HG02623 (cell line): ENCODE measurements around the gene NIM1K.
A peak's percentile ranks its signal among the peaks of the same experiment; 100 is the strongest.
"Not testable (repeated sequence)": the region's sequence is repeated elsewhere in the genome, so short reads cannot be mapped to it uniquely, and the experiment has no call there.

Experiments used
- ATAC-seq: cut with Tn5 transposase; IDR thresholded peaks from one replicate; pipeline ENCODE4 v1.9.1; 2021; ENCODE audit warnings: moderate library complexity; ENCODE audit not compliant: unreplicated experiment

Gene NIM1K

DNA sequence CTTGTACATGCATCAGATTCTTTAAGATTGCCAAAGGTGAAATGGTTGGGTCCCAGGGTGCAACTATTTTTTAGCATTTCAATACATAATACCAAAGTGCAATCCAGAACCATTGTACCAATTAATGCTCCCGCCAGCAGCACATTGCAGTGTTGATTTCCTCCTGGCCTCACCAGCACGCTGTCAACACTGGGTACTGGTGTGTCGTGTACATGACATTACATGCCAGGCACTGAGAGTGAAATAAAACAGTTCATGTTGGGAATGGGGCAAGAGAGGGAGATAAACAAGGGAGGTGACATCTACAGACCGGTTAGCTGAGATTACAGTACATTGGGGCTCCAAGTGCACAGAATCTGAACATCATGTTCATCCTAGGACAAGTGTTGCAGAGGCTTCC, 83.4 kb downstream of the NIM1K start:
- no peak for ATAC-seq

DNA sequence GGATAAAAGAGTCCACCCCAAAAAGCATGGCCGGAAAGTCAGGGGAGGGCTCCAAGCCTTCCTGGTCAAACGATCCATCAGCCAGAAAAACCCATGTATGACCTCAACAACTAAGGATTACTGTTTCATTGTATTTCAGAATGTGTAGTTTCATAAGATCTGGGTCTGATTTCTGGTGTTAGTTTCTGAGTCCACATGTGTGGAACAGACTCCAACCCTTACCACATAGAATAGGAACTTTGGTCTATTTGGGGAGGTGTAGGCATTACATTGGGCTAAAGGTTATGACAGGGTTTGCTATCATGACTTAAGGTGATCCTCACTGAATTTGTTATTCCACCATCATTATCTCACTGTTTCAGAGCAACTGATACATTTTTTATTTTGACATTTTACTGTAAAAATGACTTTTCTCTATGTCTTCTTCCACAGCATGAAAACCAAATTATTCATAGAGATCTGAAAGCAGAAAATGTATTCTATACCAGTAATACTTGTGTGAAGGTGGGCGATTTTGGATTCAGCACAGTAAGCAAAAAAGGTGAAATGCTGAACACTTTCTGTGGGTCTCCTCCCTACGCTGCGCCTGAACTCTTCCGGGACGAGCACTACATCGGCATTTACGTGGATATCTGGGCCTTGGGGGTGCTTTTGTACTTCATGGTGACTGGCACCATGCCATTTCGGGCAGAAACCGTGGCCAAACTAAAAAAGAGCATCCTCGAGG, 87.7 kb downstream of the NIM1K start:
- ATAC-seq, result no peak

DNA sequence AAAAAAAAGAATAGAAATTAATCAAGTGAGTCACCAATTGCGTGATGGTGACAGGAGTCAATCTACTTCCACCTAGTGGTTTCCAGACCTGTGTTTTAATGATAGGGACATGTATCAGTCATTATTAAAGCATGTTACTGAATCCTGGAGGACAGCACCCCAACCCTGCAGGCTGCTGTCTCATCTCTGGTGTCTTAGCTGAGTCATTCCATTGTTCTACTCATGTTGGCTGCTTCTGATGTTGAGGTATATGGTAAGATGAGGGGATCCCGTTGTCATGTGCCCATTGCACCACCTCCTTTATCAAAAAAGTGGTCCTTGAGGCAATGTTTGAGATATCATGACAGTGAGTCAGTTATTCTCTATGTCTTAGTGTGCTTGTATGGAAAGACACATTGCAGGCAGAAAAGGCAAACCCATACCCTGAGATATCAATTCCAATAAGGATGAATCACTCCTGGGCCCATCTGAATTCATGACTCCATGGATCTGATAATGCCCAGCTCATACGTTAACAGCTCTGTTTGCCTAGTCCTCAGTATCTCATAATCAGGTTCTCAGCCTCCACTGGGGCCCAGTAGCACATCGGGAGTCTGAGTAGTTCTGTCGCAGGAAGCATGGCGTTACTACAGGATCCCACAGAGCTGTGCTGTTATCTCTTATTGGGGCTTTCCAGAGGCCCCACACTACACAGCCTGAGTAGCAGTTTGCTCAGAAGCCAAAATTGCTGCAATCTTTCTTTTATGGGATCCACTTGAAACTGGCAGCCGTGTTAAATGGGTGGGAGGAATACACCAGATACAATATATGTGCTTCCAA, 90.0 kb downstream of the NIM1K start:
- no peak for ATAC-seq

DNA sequence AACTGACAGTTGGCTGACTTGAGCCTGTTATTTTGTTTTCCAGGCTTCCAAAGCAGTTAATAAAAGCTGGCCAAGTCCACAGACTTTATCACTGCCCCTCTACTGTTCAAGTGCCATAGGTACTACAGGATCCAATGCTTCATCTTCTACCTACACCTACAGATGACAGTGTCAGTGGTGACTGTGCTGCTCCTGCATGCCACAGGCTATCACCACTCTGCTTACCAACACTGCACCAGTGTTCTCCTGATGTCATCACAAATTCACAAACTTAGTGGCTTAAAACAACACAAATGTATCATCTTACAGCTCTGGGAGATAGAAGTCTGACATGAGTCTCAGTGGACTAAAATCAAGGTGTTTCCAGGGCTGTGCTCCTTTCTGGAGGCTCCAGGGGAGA, 94.6 kb downstream of the NIM1K start:
- no peak for ATAC-seq

DNA sequence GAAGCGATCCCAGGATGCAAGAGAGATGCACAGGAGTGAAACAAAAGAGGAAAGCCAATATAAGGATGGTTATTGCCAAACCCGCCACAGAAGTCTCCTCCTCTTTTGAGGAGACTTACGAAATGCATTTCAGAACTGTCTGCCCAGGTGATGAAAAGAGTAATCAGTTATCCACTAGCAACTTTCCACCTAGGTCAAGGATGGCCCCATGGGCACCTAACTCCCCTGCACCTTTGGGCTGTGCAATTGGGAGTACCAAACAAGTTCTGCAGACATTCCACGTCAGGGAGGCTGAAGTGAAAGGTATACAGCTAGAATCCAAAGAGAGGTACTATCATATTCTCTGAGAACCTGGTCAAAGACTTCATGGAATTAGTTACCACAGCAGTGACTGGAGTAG, 95.5 kb downstream of the NIM1K start:
- ATAC-seq, result no peak

DNA sequence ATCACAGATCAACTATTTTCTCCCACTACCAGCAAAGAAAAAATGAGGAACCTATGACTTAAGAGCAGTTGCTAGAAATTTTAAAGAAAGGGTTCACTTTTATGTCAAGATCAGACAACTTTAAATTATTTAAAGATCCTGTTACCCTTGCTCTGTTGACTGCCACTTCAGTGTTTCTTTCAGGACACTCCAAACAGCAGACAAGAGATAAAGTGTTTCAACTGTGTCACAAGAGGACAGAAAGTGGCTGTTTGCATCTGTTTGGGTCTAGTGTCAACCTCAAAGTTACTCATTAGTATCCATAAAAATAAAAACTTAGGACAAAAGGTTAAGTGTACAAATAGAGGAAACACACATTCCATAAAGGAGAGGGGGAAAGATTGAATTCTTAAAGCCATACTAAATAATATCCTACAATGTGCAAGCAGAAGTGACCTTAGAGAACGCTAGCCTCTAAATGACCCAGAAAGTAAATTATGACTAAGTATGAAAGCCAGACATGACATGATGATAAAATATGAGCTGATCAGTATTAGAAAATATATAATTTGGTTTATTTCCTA, 96.3 kb downstream of the NIM1K start:
- no peak for ATAC-seq

DNA sequence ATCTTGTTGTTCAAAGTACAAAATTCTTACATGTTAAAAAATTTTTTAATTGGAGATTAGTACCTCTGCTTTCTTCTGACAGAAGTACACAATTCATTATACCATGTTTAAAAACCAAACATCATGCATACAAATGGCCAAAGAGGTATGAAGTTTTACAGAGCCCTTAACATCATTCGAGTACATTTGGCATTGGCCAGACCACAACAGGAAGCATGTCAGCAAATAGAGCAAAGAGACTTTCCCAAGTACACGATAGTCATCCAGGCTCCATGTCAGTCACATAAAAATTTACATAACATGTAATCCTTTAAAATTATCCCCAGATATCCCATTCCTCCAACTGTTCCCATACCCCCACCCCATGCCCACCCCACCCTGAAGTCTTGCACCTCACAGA, 98.7 kb downstream of the NIM1K start:
- ATAC-seq, result no peak

DNA sequence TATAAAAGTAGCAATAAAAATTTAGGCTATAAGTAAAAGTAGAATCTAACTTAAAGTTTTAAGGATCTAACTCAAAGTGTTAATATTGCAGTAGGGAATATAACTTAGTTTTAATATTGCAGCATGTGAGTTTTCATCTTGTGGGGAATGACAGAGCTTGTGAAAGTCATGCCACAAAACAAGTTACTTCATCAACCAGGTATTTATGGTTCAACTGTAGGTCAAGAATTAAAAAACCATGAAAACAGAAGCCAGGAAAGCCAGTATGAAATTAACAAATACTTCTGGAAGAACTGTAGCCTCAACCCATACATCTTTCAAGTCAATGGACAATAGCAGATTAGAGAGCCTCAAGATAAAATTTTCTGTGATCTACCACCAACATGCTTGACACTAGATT, 102.2 kb downstream of the NIM1K start:
- no peak for ATAC-seq

DNA sequence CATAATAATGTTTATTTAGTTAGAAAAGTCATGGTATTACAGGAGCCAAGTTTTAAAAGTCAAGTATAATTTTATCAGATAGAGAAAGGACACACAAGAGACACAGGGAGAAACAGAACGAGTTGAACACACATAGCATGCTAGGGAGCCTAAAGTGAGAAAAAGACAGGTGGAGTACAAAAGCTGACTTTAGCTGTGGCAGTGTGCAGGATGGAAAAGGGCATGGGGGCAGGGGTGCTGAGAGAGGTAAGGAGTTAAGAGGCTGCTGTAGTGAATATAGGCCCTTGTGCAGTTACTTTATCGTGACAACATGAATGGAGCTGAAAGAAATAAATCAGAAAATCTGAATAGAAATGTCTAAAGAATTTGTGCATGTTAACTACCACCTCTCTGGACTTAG, 103.2 kb downstream of the NIM1K start:
- no peak for ATAC-seq

DNA sequence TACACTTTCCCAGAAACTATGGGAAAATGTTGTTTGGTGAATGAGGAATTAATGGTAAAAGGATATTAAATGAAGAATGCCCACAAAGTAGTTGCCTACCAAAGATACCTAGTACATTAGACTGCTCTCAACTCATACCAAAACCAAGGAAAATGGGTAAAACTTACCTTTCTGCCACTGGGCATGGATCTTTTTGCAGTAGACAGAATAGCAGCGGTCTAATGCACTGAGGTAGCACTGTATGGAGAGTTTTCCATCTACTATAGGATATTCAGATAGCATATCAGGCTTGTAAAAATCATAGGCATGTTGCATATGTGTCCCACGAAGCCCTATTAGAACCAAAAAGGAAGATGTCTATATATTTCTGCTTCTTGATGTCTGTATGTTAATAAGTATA, 104.8 kb downstream of the NIM1K start:
- no peak for ATAC-seq

DNA sequence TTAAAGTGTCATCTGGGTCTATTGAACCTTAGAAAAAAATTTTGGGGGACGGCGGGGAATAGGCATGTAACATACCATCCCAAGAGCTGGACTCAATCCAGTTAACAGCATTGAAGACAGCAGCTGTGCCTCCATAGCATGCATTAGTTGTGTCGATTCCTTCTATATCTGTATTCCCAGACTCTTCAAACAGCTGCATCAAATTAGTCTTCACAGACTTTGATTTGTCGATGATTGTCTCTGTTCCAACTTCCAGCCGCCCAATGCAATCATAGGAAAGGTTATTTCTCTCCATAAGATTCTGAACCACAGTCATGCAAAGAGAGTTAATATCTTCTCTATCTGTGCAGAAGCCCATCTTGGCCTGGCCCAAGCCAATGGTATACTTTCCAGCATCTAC, 106.4 kb downstream of the NIM1K start:
- ATAC-seq, result no peak

DNA sequence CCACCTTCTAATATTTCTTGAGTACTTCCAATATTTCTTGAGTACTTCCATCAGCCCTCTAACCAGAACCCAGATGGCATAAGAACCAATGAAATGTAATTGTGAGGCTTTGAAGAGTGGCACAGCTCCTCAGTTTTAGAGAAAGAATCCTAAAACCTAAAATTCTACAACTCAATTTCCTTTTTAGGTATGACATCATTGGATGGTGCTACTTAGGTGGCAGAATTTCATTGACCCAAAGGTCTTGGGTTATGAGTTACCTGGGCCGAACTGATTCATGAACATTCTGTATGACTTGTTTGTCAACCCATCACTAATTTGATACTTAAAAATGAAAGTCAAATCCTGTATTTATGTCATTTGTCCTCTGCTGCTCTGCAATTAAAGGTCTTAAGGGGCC, 108.1 kb downstream of the NIM1K start:
- ATAC-seq, result no peak

DNA sequence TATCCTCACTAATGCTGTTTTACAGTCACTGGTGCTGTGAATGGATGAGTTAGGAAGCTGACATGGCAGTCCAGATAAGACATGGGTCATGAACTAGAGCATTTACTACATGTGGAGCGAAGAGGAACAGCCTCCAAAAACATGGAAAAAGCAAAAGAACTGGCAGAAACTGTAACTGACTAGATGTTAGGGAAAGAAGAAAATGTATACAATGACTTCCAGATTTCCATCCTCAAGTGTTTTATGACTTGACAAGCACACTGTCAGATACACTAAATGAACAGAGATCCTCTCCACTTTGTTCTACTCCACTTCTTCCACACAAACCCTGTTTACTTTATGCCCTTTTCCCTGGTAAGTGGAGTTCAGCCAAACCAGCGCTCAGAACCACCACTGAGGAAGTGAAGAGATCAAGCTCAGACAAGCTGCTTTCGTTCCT, 109.6 kb downstream of the NIM1K start:
- no peak for ATAC-seq

DNA sequence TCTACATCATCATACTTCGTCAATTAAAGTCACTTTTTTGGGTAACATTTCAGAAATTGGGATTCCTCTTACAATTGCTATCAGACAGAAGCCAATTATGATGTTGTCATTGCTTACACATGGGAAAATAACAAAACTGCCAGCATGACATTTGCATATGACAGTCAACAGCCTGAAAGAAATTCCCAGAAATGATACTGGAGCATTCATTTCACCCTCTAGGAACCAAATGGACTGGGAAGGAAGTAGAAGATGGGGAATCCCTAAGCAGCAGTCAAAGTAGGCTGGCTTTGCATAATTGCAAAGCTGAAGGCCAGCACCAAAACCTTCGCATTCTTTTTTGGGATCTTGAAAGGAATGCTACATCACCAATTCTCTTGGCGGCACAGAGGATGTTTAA, 110.5 kb downstream of the NIM1K start:
- ATAC-seq, result no peak

DNA sequence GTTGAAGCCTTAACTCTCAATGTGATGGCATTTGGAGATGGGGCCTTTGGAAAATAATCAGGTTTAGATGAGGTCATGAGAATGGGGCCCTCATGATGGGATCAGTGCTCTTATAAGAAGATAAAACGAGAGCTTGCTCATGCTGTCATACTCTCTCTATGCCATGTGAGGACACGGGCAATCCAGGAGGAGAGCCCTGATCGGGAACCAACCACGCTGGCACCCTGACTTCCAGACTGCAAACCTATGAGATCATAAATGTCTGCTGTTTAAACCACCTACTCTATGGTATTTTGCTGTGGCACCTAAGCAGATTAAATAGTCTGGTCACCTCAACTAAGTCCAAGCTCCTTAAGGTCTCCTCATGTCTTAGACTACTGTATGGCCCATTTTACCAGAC, 111.2 kb downstream of the NIM1K start:
- ATAC-seq, result no peak

DNA sequence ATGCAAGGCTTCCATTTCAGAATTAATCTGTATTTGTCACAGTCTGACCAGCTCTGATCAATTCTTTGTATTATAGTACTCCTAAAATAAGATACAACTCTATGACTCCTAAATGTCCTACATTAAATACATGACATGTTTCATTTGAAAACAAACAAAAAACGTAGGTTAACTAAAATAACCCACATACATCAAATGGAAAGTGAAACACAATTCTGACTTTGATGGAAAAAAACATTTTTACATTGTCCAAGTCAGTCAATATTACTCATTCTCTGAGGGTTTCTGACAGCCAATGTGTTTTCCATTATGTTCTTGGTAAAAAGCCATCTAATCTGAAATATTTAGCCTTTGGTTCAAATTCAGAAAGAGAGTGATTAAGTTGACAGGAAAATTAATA, 112.5 kb downstream of the NIM1K start:
- ATAC-seq, result no peak

DNA sequence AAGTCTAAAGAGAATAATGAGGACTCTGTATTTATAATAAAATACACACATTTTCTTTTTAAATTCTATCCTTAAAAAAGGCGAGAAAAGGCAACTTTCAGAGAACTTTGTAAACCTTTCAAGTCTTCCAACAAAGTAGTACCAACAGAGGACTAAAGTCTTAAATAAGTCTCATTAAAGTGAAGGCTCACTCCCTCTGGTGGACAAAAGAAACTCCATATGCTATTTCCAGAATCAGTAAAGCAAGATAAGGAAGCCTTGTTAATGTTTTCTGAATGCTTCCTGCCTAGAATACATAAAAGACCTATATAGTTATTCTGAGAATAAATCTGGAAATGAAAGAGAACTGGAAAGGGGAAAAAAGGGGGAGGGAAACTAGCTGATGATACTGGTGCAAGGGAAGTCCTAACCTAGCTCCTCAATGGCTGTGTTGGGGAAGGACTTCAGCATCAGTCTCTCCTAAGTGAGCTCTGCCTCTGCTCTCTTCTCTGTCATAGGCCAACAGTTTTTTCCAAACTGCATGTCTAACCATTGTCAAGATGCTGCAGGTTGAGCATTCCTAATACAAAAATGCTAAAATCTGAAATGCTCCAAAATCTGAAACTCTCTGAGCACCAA, 114.0 kb downstream of the NIM1K start:
- ATAC-seq, result peak; percentile 49

DNA sequence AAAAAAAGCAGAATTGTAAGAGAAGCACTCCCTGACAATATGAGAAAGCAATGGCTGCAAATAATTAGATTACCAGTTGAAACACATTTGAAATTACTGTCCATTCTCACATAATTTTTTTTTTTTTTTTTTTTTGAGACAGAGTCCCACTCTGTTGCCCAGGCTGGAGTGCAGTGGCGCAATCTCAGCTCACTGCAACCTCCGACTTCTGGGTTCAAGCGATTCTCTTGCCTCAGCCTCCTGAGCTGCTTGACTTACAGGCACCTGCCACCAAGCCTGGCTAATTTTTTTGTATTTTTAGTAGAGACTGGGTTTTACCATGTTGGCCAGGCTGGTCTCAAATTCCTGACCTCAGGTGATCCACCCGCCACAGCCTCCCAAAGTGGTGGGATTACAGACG, 114.9 kb downstream of the NIM1K start:
- ATAC-seq, result not testable (repeated sequence)

DNA sequence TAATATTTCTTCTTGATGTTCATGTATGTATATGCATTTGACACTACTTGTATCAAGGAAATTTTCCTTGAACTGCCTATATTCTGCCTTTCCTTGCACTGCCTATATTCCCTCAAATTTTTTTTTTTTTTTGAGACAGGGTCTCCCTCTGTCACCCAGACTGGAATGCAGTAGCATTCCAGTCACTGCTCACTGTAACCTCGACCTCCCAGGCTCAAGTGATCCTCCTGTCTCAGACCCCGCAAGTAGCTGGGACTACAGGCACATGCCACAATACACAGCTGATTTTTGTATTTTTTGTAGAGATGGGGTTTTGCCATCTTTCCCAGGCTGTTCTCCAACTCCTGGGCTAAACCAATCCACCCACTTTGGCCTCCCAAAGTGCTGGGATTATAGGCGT, 117.1 kb downstream of the NIM1K start:
- no peak for ATAC-seq

DNA sequence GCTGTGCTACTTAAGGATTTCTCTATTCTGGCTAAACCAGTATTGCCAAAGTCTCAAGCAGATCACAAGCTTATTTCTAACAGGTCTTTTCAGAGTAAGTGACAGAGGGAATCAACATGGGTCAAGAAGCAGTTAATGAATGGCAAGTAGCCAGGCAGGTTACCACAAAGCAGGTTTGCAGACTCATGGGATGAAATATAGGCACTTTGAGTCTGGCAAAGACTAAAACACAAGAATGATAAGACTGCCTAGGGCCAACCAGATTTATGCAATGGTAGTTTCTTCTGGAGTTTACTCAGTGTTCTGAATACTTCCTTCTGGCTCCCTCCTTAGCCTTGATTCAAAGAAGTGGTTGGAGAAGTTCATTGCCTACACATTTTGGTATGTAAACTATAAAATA, 117.6 kb downstream of the NIM1K start:
- ATAC-seq, result no peak

DNA sequence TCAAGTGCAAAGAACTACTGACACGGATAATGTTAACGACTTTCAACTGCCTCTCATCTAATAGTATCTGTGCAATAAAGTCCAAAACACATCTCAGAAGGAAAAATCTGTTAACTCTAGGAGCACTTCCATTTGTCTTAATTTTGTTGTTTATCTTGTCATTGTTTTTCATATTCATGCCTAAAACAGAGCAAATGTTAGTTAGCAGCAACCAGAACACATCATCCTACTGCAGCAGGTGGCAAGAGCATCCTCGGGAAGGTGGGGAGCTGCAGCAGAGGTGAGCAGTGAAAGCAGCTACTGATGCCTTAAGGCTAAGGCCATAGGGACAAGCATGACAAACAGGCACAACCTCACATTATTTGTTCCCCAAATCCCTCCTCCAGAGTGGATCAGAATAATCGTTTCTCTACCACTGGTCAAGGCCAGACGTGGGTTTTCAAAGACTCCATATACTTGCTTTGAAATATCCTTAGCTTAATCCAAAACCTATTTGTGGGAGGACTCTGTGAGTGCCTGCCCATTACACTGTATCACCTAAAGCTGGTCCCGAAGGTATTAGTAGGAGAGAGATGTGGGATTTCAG, 120.1 kb downstream of the NIM1K start:
- no peak for ATAC-seq

DNA sequence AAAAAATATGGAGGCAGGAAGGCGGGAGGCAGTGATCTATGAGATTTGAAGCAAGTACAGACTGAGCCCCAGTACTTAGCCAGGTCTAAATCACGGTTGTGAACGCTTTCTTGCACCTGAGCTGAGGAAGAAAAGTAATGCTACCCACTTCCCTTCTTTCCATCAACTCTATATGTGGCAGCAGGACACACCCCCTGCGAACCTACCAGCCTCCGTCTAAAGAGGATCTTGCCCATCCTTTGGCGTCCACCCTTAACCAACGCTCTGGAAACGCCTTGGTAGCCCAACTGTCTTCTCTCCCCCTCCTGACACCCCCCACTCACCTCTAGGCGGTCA, 120.6 kb downstream of the NIM1K start:
- ATAC-seq, result peak; percentile 0
